Measurements from ENCODE around the gene ATP6V1B1. TPM values are rescaled to one million over a fixed set of nuclear protein-coding genes. Genes with fewer than 3 reads are reported as not detected.

ATP6V1B1 gene
- 1 to 10 TPM in 2 of 4 donors, not detected in 2; 1.2 to 2.5 TPM for total RNA-seq

- DNase-seq (ENCODE audit: low spot score in 2 of 2) = no peak
- TF ChIP-seq EP300 (IDR thresholded peaks at IDR 0.05) (no peak), CTCF (IDR thresholded peaks at IDR 0.05) (no peak), POLR2A (IDR thresholded peaks at IDR 0.05) (no peak)
- Histone ChIP-seq H3K4me1 (no peaks in the 10 kb centered on the region), H3K27me3 (peaks cover 0 to 23% of the 10 kb centered on the region in 2 donors), H3K36me3 (no peaks in the 10 kb centered on the region), H3K4me3 (no peak within 1 kb of the TSS), H3K9me3 (no peaks in the 10 kb centered on the region), H3K27ac (no peak within 1 kb of the TSS)
- 57 to 65% methylated on average over 9 to 11 of the region's 14 CpGs for WGBS, 2 donors
Measured at GRCh38 chr2:70935468-70936164, at the start of gene ATP6V1B1. Gene ATP6V1B1, plus strand, starts transcription at chr2:70935900. Its CDS starts 55 bp downstream, at chr2:70935955.

- no peak for DNase-seq (ENCODE audit: low spot score in 2 of 2)
- Histone ChIP-seq H3K4me3 (no peak overlapping the region), H3K9me3 (peaks cover 0 to 13% (median 0%) of the 10 kb centered on the region in 4 donors), H3K27ac (no peak overlapping the region), H3K4me1 (peaks cover 0 to 34% (median 5%) of the 10 kb centered on the region in 4 donors), H3K27me3 (peaks cover 0 to 96% of the 10 kb centered on the region in 2 donors), H3K36me3 (no peaks in the 10 kb centered on the region)
- WGBS, 2 donors = 9 to 11% methylated on average over 10 of the region's 10 CpGs
- TF ChIP-seq POLR2A (IDR thresholded peaks at IDR 0.05) = no peak
- no peak for TF ChIP-seq EP300 (IDR thresholded peaks at IDR 0.05)
- no peak for TF ChIP-seq CTCF (IDR thresholded peaks at IDR 0.05)
Measured at GRCh38 chr2:70886541-70886987, 49.1 kb upstream of the ATP6V1B1 start.

GRCh38 chr2:70887208-70887549 is 48.5 kb upstream of the ATP6V1B1 start:
- no peak for TF ChIP-seq CTCF (IDR thresholded peaks at IDR 0.05)
- TF ChIP-seq EP300 (IDR thresholded peaks at IDR 0.05) = no peak
- TF ChIP-seq POLR2A (IDR thresholded peaks at IDR 0.05) = no peak
- Histone ChIP-seq H3K27me3 (peaks cover 0 to 98% of the 10 kb centered on the region in 2 donors), H3K4me1 (peaks cover 0 to 34% (median 5%) of the 10 kb centered on the region in 4 donors), H3K27ac (no peak overlapping the region), H3K36me3 (no peaks in the 10 kb centered on the region), H3K9me3 (peaks cover 0 to 13% (median 0%) of the 10 kb centered on the region in 4 donors), H3K4me3 (peak overlapping the region; percentile 13 to 44 (median 32))
- no peak for DNase-seq (ENCODE audit: low spot score in 2 of 2)
- 5 to 11% methylated on average over 8 of the region's 8 CpGs for WGBS, 2 donors

GRCh38 chr2:70887550-70888246 is 48.0 kb upstream of the ATP6V1B1 start:
- TF ChIP-seq EP300 (IDR thresholded peaks at IDR 0.05) (no peak), CTCF (IDR thresholded peaks at IDR 0.05) (no peak), POLR2A (IDR thresholded peaks at IDR 0.05) (no peak)
- H3K4me3 ChIP-seq = peak overlapping the region; percentile 13 to 44 (median 32)
- peaks cover 0 to 34% (median 5%) of the 10 kb centered on the region in 4 donors for H3K4me1 ChIP-seq
- H3K36me3 ChIP-seq = no peaks in the 10 kb centered on the region
- DNase-seq (ENCODE audit: low spot score in 2 of 2) = no peak
- H3K27me3 ChIP-seq = peaks cover 0 to 98% of the 10 kb centered on the region in 2 donors
- H3K27ac ChIP-seq = no peak overlapping the region
- 4% methylated on average over 58 of the region's 58 CpGs for WGBS, 2 donors
- peaks cover 0 to 9% (median 0%) of the 10 kb centered on the region in 4 donors for H3K9me3 ChIP-seq

Measured in tibial nerve (tissue), 4 donors.